ENCODE results near the gene HAPLN1.

HAPLN1 gene

DNA sequence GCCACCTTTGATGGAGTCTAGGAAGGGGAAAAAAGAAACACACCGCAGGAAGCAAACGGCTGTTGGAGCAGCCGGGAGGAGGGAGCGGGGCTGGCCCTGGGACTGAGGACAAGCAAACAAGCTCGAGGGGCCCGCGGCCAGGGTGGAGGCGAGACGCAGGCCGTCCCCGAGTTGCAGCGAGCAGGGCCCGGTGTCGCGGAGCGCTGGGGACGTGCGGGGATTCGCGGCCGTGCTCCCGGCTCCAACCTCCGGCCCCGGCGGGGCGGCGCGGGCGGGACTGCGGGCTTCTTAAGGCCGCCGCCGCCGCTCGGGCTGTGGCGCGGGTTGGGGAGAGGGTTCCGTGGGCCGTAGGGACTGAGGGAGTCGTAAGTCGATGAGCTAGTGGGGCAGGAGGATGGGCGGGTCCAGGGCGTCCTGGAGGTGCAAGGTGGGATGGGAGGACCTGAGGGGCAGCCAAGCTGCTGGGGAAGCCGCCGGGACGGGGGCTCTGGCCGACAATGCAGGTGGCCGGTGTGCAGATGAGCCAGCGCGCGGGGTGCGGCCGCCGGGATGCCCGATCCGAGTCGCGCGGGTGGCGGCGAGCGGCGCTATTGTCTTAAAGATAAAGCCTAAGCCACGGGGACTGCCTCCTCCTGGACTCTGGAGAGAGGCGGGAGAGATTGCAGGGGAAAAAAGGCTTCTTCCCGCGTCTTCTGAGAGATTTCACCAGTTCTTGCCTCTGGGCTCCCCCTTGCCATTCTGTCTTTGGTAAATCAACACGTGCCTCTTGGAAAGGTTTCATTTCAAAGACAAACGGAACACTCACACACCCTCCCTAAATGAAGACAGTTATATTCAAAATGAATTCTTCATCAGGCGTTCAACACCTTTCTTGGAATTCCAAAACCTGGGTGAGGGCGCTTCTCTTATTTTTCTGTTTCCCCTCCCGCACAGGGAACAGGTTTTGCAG is 1.6 kb upstream of the HAPLN1 start:
- H3K4me3 ChIP-seq (ENCODE audit: low read depth, low read length) = no peak overlapping the region
- TF ChIP-seq, protein P1, sequence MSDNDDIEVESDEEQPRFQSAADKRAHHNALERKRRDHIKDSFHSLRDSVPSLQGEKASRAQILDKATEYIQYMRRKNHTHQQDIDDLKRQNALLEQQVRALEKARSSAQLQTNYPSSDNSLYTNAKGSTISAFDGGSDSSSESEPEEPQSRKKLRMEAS (IDR thresholded peaks at IDR 0.05; ENCODE audit: low read depth, low read length) = no peak
- TF ChIP-seq, protein P2, sequence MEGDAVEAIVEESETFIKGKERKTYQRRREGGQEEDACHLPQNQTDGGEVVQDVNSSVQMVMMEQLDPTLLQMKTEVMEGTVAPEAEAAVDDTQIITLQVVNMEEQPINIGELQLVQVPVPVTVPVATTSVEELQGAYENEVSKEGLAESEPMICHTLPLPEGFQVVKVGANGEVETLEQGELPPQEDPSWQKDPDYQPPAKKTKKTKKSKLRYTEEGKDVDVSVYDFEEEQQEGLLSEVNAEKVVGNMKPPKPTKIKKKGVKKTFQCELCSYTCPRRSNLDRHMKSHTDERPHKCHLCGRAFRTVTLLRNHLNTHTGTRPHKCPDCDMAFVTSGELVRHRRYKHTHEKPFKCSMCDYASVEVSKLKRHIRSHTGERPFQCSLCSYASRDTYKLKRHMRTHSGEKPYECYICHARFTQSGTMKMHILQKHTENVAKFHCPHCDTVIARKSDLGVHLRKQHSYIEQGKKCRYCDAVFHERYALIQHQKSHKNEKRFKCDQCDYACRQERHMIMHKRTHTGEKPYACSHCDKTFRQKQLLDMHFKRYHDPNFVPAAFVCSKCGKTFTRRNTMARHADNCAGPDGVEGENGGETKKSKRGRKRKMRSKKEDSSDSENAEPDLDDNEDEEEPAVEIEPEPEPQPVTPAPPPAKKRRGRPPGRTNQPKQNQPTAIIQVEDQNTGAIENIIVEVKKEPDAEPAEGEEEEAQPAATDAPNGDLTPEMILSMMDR (IDR thresholded peaks at IDR 0.05; ENCODE audit: low read depth, low read length) = no peak
- TF ChIP-seq POLR2A (IDR thresholded peaks at IDR 0.05; ENCODE audit: extremely low read depth, insufficient read length) = no peak
- no peak for TF ChIP-seq MYC (IDR thresholded peaks at IDR 0.05; ENCODE audit: low read depth, low read length)
- DNase-seq (ENCODE audit: low read depth) = no peak

GRCh38 chr5:83718936-83719495 is 1.6 kb downstream of the HAPLN1 start:
- TF ChIP-seq, protein P2 (IDR thresholded peaks at IDR 0.05; ENCODE audit: low read depth, low read length) = no peak
- TF ChIP-seq POLR2A (IDR thresholded peaks at IDR 0.05; ENCODE audit: extremely low read depth, insufficient read length) = no peak
- no peak for TF ChIP-seq MYC (IDR thresholded peaks at IDR 0.05; ENCODE audit: low read depth, low read length)
- TF ChIP-seq, protein P1 (IDR thresholded peaks at IDR 0.05; ENCODE audit: low read depth, low read length) = no peak
- DNase-seq (ENCODE audit: low read depth) = no peak
- no peak overlapping the region for H3K4me3 ChIP-seq (ENCODE audit: low read depth, low read length)

GRCh38 chr5:83718195-83718825 is 2.3 kb downstream of the HAPLN1 start:
- H3K4me3 ChIP-seq (ENCODE audit: low read depth, low read length) = no peak overlapping the region
- TF ChIP-seq MYC (IDR thresholded peaks at IDR 0.05; ENCODE audit: low read depth, low read length) = no peak
- TF ChIP-seq, protein P2 (IDR thresholded peaks at IDR 0.05; ENCODE audit: low read depth, low read length) = peak; percentile 80
- DNase-seq (ENCODE audit: low read depth) = peak; percentile 65

GRCh38 chr5:83715236-83716065 is 5.2 kb downstream of the HAPLN1 start:
- TF ChIP-seq, protein P2 (IDR thresholded peaks at IDR 0.05; ENCODE audit: low read depth, low read length) = no peak
- TF ChIP-seq POLR2A (IDR thresholded peaks at IDR 0.05; ENCODE audit: extremely low read depth, insufficient read length) (no peak), MYC (IDR thresholded peaks at IDR 0.05; ENCODE audit: low read depth, low read length) (no peak)
- TF ChIP-seq, protein P1 (IDR thresholded peaks at IDR 0.05; ENCODE audit: low read depth, low read length) = no peak
- no peak for DNase-seq (ENCODE audit: low read depth)
- H3K4me3 ChIP-seq (ENCODE audit: low read depth, low read length) = no peak overlapping the region

GRCh38 chr5:83714810-83715209 is 5.8 kb downstream of the HAPLN1 start:
- TF ChIP-seq, protein P1 (IDR thresholded peaks at IDR 0.05; ENCODE audit: low read depth, low read length) = no peak
- TF ChIP-seq POLR2A (IDR thresholded peaks at IDR 0.05; ENCODE audit: extremely low read depth, insufficient read length) = no peak
- TF ChIP-seq, protein P2 (IDR thresholded peaks at IDR 0.05; ENCODE audit: low read depth, low read length) = no peak
- TF ChIP-seq MYC (IDR thresholded peaks at IDR 0.05; ENCODE audit: low read depth, low read length) = no peak
- H3K4me3 ChIP-seq (ENCODE audit: low read depth, low read length) = no peak overlapping the region
- no peak for DNase-seq (ENCODE audit: low read depth)
